GM04504 (cell line): ENCODE results near the gene GTF2H2C_2.
"Not testable (repeated sequence)": the region's sequence is repeated elsewhere in the genome, so short reads cannot be mapped to it uniquely, and the experiment has no call there.

Source experiments
- DNase-seq: peaks from one replicate; pipeline ENCODE4 v3.0.0-alpha.2; 2012; ENCODE audit warnings: low read depth

The GTF2H2C_2 gene

GRCh38 chr5:70415117-70415516 lies at the start of gene GTF2H2C_2:
Gene GTF2H2C_2, plus strand, starts transcription at chr5:70415368.
- not testable (repeated sequence) for DNase-seq

GRCh38 chr5:70400984-70401686 lies 14.0 kb upstream of the GTF2H2C_2 start:
- peak; percentile 20 for DNase-seq

- not testable (repeated sequence) for DNase-seq
Observed at GRCh38 chr5:70421322-70421721, 6.2 kb downstream of the GTF2H2C_2 start.

- not testable (repeated sequence) for DNase-seq
Observed at GRCh38 chr5:70423215-70423614, 8.0 kb downstream of the GTF2H2C_2 start.

GRCh38 chr5:70438518-70438917 lies 23.4 kb downstream of the GTF2H2C_2 start:
- DNase-seq = not testable (repeated sequence)

GRCh38 chr5:70449565-70449964 lies 34.4 kb downstream of the GTF2H2C_2 start:
- DNase-seq = not testable (repeated sequence)

- not testable (repeated sequence) for DNase-seq
Observed at GRCh38 chr5:70451249-70451984, 36.2 kb downstream of the GTF2H2C_2 start.

GRCh38 chr5:70457093-70457492 lies 41.9 kb downstream of the GTF2H2C_2 start:
- DNase-seq = not testable (repeated sequence)

- not testable (repeated sequence) for DNase-seq
Observed at GRCh38 chr5:70459188-70459587, 44.0 kb downstream of the GTF2H2C_2 start.

GRCh38 chr5:70461984-70462383 lies 46.8 kb downstream of the GTF2H2C_2 start:
- DNase-seq = not testable (repeated sequence)

- DNase-seq = not testable (repeated sequence)
Observed at GRCh38 chr5:70464019-70464637, 49.0 kb downstream of the GTF2H2C_2 start.

- DNase-seq = not testable (repeated sequence)
Observed at GRCh38 chr5:70469926-70470509, 54.9 kb downstream of the GTF2H2C_2 start.
